ENCODE data around the gene LYVE1.

- no peak for TF ChIP-seq POLR2AphosphoS5 (IDR thresholded peaks at IDR 0.05; ENCODE audit: low read depth, low read length)
- TF ChIP-seq TAF1 (IDR thresholded peaks at IDR 0.05; ENCODE audit: borderline replicate concordance, insufficient read depth, low read length), result no peak
- no peak for TF ChIP-seq REST (IDR thresholded peaks at IDR 0.05; ENCODE audit: insufficient read depth in 1 of 2, low read depth in 2 of 2, low read length in 2 of 2)
- TF ChIP-seq FOXP2 (optimal IDR thresholded peaks at IDR 0.05; ENCODE audit: borderline replicate concordance, extremely low read depth, extremely low read length, insufficient read depth), result no peak
- TF ChIP-seq SIN3A (IDR thresholded peaks at IDR 0.05; ENCODE audit: borderline replicate concordance, insufficient read depth, low read length), result no peak
These were observed 23.3 kb upstream of the LYVE1 start for GRCh38 chr11:10591741-10592140.
